Hindlimb muscle (tissue), 1 donor: Measurements from ENCODE around the gene FOSB. TPM values are rescaled to one million over a fixed set of nuclear protein-coding genes. Genes with fewer than 3 reads are reported as not detected.

ENCODE experiments used
- polyA plus RNA-seq: library from polyadenylated mRNA; unstranded; fragments of 120-200 nt; gene quantifications from one replicate; pipeline ENCODE4 v1.2.1, GENCODE V29; 2013; ENCODE audit not compliant: insufficient read length

Gene FOSB
- polyA plus RNA-seq, 1 donor: 49.7 TPM

Other genes starting within 250 kb of the FOSB start
- 3.0 TPM for gene EXOC3L2, start 222.6 kb upstream of the FOSB start, polyA plus RNA-seq
- gene MARK4, start 216.7 kb upstream of the FOSB start, polyA plus RNA-seq: 39.1 TPM
- gene CKM, start 145.1 kb upstream of the FOSB start, polyA plus RNA-seq: 4,137 TPM
- 0.41 TPM for gene KLC3, start 127.2 kb upstream of the FOSB start, polyA plus RNA-seq
- 15.4 TPM for gene ERCC2, start 97.4 kb upstream of the FOSB start, polyA plus RNA-seq
- 5.8 TPM for gene PPP1R13L, start 62.9 kb upstream of the FOSB start, polyA plus RNA-seq
- 8.5 TPM for gene POLR1G, start 61.4 kb upstream of the FOSB start, polyA plus RNA-seq
- gene ERCC1, start 44.1 kb upstream of the FOSB start, polyA plus RNA-seq: 85.9 TPM
- 165 TPM for gene RTN2, start 29.1 kb downstream of the FOSB start, polyA plus RNA-seq
- gene PPM1N, start 30.4 kb downstream of the FOSB start, polyA plus RNA-seq: 1.4 TPM
- 54.4 TPM for gene VASP, start 39.5 kb downstream of the FOSB start, polyA plus RNA-seq
- 7.0 TPM for gene OPA3, start 116.8 kb downstream of the FOSB start, polyA plus RNA-seq
- gene GPR4, start 134.2 kb downstream of the FOSB start, polyA plus RNA-seq: 4.9 TPM
- 13.1 TPM for gene EML2, start 171.4 kb downstream of the FOSB start, polyA plus RNA-seq
- gene GIPR, start 200.2 kb downstream of the FOSB start, polyA plus RNA-seq: 1.7 TPM
- gene SNRPD2, start 224.0 kb downstream of the FOSB start, polyA plus RNA-seq: 238 TPM
- gene QPCTL, start 224.7 kb downstream of the FOSB start, polyA plus RNA-seq: 4.0 TPM